Right atrium auricular region (tissue), 2 donors: ENCODE measurements around the gene FAF1. TPM values are rescaled to one million over a fixed set of nuclear protein-coding genes. Genes with fewer than 3 reads are reported as not detected.

ENCODE experiments used
- DNase-seq: peaks from one replicate; pipeline ENCODE4 v3.0.0-alpha.2; 2019; ENCODE audit warnings: low spot score
- H3K27ac ChIP-seq, 2 donors: fragments of 200-600 bp; sonication (generic); 1 replicate in 1 of 2; 2 replicates in 1 of 2; pipeline ENCODE4 v1.5.1; 2016 to 2019
- H3K27me3 ChIP-seq, 2 donors: fragments of 200-600 bp; sonication (generic); one replicate each; pipeline versions ENCODE4 v1.5.1 to v1.6.0; 2017 to 2019
- H3K36me3 ChIP-seq: fragments of 200-600 bp; sonication (generic); one replicate; pipeline ENCODE4 v1.5.1; 2016
- H3K4me1 ChIP-seq, 2 donors: fragments of 200-600 bp; sonication (generic); one replicate each; pipeline versions ENCODE4 v1.5.1 to v1.6.0; 2017 to 2019
- H3K4me3 ChIP-seq, 2 donors: fragments of 200-600 bp; sonication (generic); 1 replicate in 1 of 2; 2 replicates in 1 of 2; pipeline ENCODE4 v1.5.1; 2017 to 2019; ENCODE audit warnings: mild to moderate bottlenecking in 1 of 2, moderate library complexity in 1 of 2
- H3K9me3 ChIP-seq, 2 donors: fragments of 200-600 bp; sonication (generic); one replicate each; pipeline ENCODE4 v1.5.1; 2019
- total RNA-seq, 2 donors: library from RNA; depleted of rRNA; stranded (reverse); fragments of >200 nt; gene quantifications; one replicate each; pipeline ENCODE4 v1.1.0, GENCODE V29; 2016
- TF ChIP-seq, protein P1 (sequence below), 2 donors: fragments of 200-600 bp; sonication (generic); IDR thresholded peaks; one replicate each; pipeline ENCODE4 v1.5.1; 2019; ENCODE audit warnings: antibody characterized with exemption in 2 of 2

The FAF1 gene
- total RNA-seq, 2 donors from 2014 or later, result 36.1 to 68.8 TPM

DNA sequence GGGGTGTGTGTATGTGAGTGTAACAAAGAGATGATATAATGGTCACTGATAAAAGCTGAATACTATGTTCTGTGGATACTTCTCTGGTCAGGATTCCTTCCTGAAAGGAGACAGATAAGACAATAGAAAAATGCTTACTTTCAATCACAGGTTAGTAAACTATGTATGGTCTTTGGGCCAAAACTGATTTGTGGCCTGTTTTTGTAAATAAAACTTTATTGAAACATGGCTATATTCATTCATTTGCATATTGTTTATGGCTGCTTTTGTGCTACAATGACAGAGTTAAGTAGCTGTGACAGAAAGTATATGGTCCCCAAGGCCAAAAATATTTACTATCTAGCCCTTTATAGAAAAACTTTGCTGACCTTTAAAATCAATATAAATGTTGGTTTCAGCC, 454.6 kb downstream of the FAF1 start:
- TF ChIP-seq, protein P1, sequence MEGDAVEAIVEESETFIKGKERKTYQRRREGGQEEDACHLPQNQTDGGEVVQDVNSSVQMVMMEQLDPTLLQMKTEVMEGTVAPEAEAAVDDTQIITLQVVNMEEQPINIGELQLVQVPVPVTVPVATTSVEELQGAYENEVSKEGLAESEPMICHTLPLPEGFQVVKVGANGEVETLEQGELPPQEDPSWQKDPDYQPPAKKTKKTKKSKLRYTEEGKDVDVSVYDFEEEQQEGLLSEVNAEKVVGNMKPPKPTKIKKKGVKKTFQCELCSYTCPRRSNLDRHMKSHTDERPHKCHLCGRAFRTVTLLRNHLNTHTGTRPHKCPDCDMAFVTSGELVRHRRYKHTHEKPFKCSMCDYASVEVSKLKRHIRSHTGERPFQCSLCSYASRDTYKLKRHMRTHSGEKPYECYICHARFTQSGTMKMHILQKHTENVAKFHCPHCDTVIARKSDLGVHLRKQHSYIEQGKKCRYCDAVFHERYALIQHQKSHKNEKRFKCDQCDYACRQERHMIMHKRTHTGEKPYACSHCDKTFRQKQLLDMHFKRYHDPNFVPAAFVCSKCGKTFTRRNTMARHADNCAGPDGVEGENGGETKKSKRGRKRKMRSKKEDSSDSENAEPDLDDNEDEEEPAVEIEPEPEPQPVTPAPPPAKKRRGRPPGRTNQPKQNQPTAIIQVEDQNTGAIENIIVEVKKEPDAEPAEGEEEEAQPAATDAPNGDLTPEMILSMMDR (IDR thresholded peaks at IDR 0.05), result no peak
- H3K4me3 ChIP-seq, result no peak overlapping the region
- no peak for DNase-seq
- H3K27me3 ChIP-seq, result no peaks in the 10 kb centered on the region
- H3K27ac ChIP-seq, result no peak overlapping the region
- H3K36me3 ChIP-seq, result peaks cover 15% of the 10 kb centered on the region
- H3K4me1 ChIP-seq, result no peaks in the 10 kb centered on the region
- H3K9me3 ChIP-seq, result peaks cover 0 to 23% of the 10 kb centered on the region in 2 donors

DNA sequence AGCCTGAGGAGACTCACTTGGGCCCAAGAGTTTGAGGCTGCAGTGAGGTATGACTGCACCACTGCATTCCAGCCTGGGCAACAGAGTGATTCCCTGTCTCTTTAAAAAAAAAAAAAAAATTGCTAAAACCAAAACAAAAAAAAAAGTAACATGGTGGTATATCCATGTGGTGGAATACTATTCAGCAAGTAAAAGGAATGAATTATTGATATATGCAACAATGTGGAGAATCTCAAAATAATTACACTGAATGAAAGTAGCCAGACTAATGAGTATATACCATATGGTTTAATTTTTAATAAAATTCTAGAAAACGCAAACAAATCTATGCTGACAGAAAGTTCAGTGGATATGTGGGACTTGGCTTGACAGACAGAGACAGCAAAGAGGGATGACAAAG, 456.6 kb downstream of the FAF1 start:
- DNase-seq, result no peak
- H3K9me3 ChIP-seq, result peaks cover 0 to 25% of the 10 kb centered on the region in 2 donors

DNA sequence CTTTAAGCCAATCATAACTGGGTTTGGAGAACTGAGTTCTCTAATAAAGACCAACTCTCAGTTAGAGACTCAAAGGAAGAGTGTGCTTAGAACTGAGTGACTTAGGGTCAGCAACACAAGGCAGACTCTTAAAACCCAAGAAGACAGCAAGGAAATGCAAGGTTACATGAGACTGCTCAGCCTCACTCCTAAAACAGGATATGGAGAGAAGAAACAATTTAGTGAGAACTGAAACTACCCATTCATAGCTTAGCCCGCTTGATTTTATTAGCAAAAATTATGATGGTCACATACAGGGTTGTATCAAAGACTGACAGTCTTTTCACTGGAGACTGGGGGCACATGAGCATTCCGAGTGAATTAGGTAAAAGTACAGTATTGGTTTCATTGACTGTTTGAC, 457.9 kb downstream of the FAF1 start:
- no peak overlapping the region for H3K4me3 ChIP-seq
- peaks cover 19% of the 10 kb centered on the region for H3K36me3 ChIP-seq
- no peaks in the 10 kb centered on the region for H3K4me1 ChIP-seq
- H3K9me3 ChIP-seq, result peaks cover under 1 to 32% of the 10 kb centered on the region in 2 donors
- TF ChIP-seq, protein P1 (IDR thresholded peaks at IDR 0.05), result no peak
- DNase-seq, result no peak
- H3K27me3 ChIP-seq, result no peaks in the 10 kb centered on the region
- H3K27ac ChIP-seq, result no peak overlapping the region

More for the DNA sequence above, 456.6 kb downstream of the FAF1 start:
- TF ChIP-seq, protein P1 (IDR thresholded peaks at IDR 0.05), result no peak
- Histone ChIP-seq H3K36me3 (peaks cover 15% of the 10 kb centered on the region), H3K4me1 (no peaks in the 10 kb centered on the region), H3K4me3 (no peak overlapping the region), H3K27me3 (no peaks in the 10 kb centered on the region), H3K27ac (no peak overlapping the region)

DNA sequence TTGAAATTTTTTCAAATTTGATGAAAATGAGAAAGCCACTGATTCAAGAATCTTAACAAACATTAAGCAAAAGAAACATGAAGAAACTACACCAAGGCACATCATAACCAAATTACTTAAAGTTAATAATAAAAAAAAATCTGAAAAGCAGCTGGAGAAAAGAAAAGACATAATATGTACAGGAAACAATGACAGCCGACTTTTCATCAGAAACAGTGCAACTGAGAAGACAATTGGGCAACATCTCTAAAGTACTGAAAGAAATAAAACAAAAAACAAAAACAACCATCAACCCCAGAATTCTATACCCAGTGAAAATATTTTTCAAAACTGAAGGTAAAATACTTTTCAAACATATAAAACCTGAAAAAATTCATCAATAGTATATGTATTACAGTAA, 463.1 kb downstream of the FAF1 start:
- Histone ChIP-seq H3K36me3 (peaks cover 3% of the 10 kb centered on the region), H3K9me3 (peaks cover 4 to 15% of the 10 kb centered on the region in 2 donors), H3K4me3 (no peak overlapping the region), H3K4me1 (no peaks in the 10 kb centered on the region), H3K27me3 (no peaks in the 10 kb centered on the region), H3K27ac (no peak overlapping the region)
- no peak for DNase-seq
- TF ChIP-seq, protein P1 (IDR thresholded peaks at IDR 0.05), result no peak

DNA sequence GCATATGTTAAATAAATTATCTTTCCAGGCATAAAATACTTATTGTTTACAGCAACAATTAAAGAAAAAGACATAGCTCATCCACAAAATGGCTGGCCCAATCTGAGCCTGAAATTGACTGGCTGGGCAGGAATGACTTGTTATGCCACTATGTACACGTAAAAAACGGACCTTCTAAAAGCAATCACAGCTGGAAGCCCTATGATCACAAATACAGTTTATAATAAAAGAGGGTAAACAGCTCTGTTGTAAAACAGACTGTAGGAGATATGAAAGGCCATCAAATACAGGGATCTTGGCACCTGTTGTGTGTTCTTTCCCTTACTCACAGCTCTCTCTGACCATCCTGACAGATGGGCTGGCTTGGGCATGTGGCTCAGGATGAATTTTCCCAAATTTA, 466.4 kb downstream of the FAF1 start:
- no peak overlapping the region for H3K27ac ChIP-seq
- H3K4me1 ChIP-seq, result no peaks in the 10 kb centered on the region
- DNase-seq, result no peak
- no peak overlapping the region for H3K4me3 ChIP-seq
- H3K9me3 ChIP-seq, result peaks cover 4 to 9% of the 10 kb centered on the region in 2 donors
- H3K27me3 ChIP-seq, result no peaks in the 10 kb centered on the region
- TF ChIP-seq, protein P1 (IDR thresholded peaks at IDR 0.05), result no peak
- H3K36me3 ChIP-seq, result peaks cover 26% of the 10 kb centered on the region

DNA sequence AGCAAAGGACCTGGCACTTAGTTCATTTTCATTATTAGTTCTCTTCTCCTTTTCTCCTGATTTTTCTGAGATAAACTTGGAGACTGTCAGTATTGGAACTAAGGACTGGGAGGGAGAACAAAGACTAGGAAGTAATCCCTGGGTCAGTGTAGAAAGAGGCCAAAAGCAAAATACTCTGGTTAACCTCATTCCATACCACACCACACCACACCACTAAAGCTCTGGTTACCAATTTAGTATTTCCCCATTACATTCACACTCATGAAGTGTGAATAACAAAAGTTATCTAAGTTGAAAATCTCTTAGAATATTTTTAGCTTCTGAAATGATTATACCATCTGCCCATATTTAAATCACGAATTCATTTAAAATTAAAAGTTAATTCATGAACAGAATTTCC, 467.9 kb downstream of the FAF1 start:
- Histone ChIP-seq H3K4me3 (no peak overlapping the region), H3K9me3 (peaks cover 0 to 3% of the 10 kb centered on the region in 2 donors), H3K4me1 (no peaks in the 10 kb centered on the region), H3K36me3 (peaks cover 23% of the 10 kb centered on the region), H3K27ac (no peak overlapping the region), H3K27me3 (no peaks in the 10 kb centered on the region)
- TF ChIP-seq, protein P1 (IDR thresholded peaks at IDR 0.05), result no peak
- no peak for DNase-seq
